Measurements from ENCODE around the gene KIT.
A peak's percentile ranks its signal among the peaks of the same experiment; 100 is the strongest.

KIT gene

DNA sequence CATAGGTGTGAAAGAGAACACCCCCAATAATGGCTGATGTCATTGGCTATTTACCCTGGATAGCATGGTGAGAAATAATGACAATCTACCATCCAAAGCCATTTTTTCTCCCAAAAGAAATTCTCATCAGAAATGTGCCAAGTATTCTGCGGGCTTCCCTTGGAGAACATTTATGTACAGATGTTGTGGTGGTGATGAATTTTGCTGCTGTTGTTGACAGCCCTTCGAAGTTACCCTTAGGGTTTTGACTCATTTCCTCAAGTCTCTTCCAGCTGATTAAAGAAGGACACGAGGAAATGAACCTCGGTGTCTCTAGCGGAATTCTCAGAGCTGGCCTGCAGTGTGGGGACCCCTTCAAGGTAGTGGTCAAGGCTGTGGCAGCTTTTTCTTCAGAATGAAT is 3.4 kb downstream of the KIT start:
- no peak for DNase-seq

DNA sequence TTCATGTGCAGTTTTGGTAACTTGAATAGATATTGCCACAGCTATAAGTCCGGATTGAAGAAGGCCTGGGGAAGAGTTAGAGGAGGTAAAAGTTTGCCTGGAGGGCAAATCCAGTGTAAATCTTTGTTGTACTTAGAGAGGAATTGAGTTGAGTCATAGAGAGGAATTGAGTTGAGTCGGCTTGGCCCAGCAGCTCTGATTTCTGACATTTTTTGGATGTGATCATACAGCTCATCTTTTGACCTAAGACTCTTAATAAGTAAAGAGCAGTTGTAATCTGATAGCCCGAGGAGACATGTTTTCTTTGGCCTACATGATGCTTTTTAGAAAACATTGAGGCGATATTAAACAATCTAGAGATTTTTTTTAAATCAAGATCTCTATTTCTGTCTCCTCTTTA is 3.9 kb downstream of the KIT start:
- no peak for DNase-seq

GRCh38 chr4:54662123-54662522 is 4.4 kb downstream of the KIT start:
- DNase-seq = no peak

DNA sequence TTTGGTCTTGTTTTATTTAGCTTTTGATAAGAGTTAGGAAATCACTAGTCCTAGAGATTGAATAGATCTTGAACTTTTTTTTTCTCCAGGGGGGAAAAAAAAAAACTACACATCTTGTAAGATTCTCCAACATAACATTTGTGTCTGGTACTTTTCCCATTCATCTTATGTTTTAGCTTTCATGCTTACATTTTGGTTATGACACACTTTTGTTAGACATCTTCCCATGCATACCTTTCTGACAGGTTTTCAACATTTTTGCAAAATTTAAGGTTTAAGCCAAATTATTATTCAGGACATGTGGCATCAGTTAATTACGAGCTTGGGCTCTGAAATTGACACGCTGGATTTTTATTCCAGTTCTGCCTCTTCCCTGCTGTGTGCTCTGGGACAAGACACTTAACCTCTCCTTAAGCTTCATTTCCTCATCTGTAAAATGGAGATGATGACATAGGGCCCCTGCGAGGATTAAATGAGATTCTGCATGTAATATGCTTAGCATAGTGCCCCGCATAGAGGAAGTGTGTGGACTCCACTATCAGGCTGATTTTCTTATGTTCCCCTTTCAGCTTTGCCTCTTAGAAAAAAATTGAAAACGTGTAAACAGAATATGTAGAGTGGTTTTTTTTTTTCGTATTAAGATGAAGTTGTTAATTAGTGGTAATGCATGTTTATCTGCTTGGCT is 5.3 kb downstream of the KIT start:
- no peak for DNase-seq

DNA sequence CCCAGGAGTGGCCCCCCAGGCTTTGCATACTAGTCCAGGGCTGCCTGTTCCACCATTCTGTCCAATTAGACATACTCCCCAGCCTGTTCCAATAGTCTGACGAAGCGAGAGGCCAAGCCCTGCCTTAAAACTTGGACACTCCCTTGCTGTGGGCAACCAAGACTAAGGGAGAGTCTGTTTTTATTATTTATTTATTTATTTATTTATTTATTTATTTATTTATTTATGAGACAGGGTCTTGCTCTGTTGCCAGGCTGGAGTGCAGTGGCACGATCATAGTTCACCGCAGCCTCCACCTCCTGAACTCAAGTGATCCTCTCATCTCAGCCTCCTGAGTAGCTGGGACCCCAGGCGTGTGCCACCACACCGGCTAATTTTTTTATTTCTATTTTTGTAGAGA is 6.6 kb downstream of the KIT start:
- DNase-seq = no peak

GRCh38 chr4:54668014-54668611 is 10.4 kb downstream of the KIT start:
- no peak for DNase-seq

DNA sequence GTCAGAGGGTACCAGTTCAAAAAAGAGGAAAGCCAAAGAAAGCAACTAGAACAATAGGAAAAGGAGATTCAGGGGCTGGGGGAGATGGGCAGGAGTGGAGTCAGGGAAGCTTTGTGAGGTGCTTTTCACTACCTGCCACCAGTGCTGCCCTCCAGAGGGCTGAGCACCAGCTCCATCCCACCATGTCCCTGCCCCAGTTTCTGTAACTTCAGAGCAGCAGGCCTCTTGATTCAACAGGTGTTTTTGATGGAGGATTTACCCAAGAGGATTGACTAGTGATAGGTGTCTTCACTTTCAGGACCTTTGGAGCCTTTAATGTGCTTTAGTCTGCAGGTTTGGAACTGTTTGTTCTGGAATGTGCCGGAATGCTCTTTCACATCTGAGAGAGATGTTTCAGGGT is 12.1 kb downstream of the KIT start:
- no peak for DNase-seq

- DNase-seq = no peak
Observed at GRCh38 chr4:54675721-54676461, 18.1 kb downstream of the KIT start.

DNA sequence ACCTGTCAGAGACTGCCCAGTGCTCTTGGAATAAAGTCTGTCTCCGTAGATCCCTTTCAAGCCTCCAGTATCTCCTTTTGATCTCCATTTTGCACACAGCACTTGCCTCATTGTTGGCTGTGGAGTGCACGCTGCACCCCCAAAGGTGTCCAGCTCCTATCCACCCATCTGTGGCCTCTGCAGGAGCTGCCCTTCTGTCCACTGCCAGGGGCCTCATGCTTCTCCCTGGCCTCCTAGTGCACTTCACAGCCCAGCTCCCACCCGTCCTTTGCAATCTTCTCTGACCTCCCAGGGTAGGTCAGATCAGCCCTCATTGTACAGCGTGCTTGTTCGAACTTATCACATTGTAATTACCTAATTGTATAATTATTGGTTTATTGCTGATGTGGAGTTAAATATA is 18.9 kb downstream of the KIT start:
- no peak for DNase-seq

- DNase-seq = no peak
Observed at GRCh38 chr4:54677416-54677815, 19.7 kb downstream of the KIT start.

- no peak for DNase-seq
Observed at GRCh38 chr4:54677853-54678650, 20.3 kb downstream of the KIT start.

GRCh38 chr4:54678826-54679225 is 21.1 kb downstream of the KIT start:
- no peak for DNase-seq

DNA sequence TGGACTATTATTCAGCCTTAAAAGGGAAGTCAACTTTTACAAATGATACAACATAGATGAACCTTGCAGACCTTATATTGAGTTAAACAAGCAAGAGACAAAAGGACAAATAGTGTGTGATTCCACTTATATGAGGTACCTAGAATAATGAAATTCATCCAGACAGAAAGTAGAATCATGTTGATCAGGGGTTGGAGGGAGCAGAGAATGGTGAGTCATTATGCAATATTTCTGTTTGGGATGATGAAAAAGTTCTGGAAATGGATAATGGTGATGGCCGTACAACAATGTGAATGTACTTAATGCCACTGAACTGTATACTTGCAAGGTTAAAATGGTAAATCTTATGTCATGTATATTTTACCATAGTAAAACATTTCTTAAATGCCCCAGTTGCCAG is 22.1 kb downstream of the KIT start:
- DNase-seq = no peak

DNA sequence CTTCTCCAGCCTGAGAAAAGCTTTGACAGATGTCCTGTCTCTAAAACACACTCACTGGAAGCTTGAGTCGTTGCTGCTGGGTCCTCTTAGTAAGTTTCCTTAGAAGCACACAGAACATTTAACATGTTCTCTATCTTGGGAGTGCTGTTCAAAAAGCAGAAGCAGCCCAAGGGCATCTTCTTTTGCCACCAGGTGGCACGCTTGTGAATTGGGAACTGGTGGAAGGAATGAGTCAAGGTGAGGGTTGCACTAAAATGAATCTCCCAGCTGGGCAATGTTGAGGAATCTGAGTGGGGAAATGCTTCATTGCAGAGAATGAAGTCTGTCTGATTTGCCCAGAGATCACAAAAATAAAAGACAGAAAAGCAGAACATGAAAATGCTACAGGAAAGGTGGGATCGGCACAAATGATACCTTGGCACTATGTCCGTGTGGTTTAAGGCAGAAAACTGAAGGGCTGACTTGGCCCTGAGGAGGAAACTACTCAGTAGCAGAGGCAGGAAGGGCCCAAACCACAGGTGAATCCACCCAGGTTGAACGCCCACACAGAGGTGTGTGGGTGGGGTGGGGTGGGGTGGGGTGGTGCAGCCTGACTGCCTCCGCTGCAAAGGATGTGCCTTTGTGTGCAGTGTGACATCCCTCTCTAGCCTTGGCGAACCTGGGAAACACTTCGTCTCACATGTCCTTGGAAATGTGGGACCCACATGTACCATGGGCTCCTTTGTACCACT is 26.0 kb downstream of the KIT start:
- DNase-seq = peak; percentile 48

- no peak for DNase-seq
Observed at GRCh38 chr4:54685810-54686209, 28.1 kb downstream of the KIT start.

DNA sequence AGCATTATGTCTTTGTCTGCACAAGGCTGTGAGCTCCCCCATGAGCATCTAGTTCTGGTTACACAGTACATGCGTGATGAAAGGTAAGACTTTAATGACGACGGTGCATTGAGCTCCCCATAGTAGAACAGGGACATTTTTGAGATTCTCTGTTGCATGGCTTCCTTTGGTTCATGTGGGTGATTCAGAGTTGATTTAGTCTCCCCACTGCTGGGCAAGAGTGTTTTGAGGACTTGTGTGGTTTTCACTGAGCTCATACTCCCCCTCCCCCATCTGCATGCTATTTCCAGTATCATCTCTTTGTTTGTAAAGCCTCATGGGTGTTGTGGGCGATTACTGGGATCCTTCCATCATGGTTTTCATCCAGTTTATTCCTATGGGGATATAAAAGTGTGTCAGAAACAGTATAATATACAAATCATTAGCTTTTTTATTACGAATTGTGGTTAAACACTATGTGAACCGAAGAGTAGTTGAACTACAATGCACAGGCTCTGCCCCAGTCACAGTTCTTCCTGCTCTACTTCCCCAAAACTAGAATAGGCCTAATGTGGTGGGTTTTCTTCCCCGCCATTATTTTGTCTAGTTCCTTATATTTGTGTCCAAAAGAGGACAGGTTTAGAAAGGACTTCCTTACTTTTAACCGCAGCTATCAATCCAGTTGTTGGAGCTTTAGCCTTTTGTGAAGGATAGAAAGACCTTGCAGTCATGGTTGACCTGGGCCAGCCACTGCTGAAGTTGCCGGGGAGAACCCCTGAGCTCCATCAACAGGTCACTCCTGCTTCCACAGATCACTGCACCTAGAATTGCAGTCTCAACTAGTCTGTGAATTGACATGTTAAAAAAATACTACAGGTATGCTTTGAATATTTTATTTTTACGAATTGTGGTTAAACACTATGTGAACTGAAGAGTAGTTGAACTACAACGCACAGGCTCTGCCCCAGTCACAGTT is 30.4 kb downstream of the KIT start:
- DNase-seq = peak; percentile 4

GRCh38 chr4:54695337-54695736 is 37.6 kb downstream of the KIT start:
- no peak for DNase-seq

DNA sequence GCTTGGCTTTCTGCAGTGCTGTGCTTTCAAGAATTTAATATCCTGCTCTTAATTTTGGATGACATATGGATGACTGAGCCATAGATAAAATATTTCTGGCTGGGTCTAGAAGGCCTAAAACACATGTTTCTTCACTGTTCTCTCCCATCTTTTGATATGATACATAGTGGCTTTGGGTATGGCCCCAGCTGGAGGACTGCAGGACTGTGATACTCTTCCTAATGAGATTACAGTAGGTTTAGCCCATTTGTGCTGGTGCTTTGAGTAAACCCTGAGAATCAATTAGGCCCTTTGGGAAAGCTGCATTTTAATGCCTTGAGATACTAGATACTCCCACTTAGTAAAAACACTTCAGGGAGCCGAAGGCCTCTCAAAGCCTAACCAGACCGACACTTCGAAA is 38.0 kb downstream of the KIT start:
- DNase-seq = no peak

DNA sequence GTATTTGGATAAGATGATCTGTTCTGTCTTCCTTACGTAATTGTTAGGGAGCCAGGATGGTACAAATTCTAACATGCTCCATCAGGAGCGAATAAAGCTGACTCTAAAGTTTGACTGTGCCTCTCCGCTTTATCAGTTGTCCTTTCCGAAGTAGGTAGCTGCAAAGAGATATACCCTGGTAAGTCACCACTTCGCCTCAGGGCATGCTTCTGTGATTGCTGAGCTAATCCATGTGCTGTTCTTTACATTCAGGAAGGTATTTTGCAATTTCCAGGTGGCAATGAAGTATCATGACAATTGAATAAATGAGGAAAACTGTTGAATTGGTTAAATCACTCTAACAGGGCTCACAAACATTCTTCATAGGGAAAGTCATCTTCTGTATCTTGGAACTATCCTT is 38.9 kb downstream of the KIT start:
- no peak for DNase-seq

DNA sequence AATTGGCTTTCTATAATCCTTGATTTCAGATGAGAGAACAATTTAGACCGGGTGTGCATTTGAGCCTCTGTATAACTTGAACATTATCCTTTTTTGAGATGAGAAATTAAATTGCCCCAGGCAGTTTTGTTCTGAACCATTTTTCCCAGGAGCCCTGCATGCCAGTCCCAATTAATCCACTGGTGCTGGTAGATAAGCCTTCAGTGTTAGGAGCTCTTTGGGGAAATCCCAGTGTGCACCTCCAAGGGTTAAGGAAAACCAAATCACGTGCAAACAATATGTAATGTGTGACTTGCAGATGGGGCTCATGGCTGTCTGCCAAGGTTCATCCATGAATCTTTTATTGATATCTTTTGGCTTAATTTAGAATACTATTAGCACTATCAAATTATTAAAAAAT is 43.2 kb downstream of the KIT start:
- DNase-seq = no peak

- DNase-seq = no peak
Observed at GRCh38 chr4:54703182-54703581, 45.4 kb downstream of the KIT start.

- DNase-seq = no peak
Observed at GRCh38 chr4:54707406-54707805, 49.6 kb downstream of the KIT start.

Measured in central memory CD4-positive, alpha-beta T cell (primary cell).